Measurements from ENCODE around the gene ZNF76. TPM values are rescaled to one million over a fixed set of nuclear protein-coding genes. Genes with fewer than 3 reads are reported as not detected.

ZNF76 gene
- total and polyA plus RNA-seq, 9 of the 15 experiments (the other 6 are each of a cell fraction or from before 2014, with no cell fraction given) = 1.2 to 17.8 (median 10.7) TPM

- POLR2A ChIA-PET = interaction anchor here (0.9 to 1.1 kb wide), 4 partner anchors 11 to 155 kb away, joined by 3 to 6 read pairs (median 5); partner anchors contain the start of gene RPL10A
Observed at GRCh38 chr6:35312807-35313206, 53.3 kb downstream of the ZNF76 start.

More at GRCh38 chr6:35312807-35313206, 53.3 kb downstream of the ZNF76 start:
- TF ChIP-seq ZNF444 (CRISPR knock-in tag; IDR thresholded peaks at IDR 0.05) (no peak), E2F6 (IDR thresholded peaks at IDR 0.05; ENCODE audit: borderline replicate concordance in 1 of 2, extremely low read depth in 1 of 2, insufficient read depth in 1 of 2, insufficient read length in 1 of 2, low read depth in 1 of 2, low read length in 1 of 2, poor library complexity in 1 of 2, severe bottlenecking in 1 of 2) (no peak), ZNF695 (CRISPR knock-in tag; IDR thresholded peaks at IDR 0.05) (no peak), ZNF384 (IDR thresholded peaks at IDR 0.05; ENCODE audit: low read depth, low read length) (no peak)
- in situ Hi-C loops (cut with MboI) (no loop called here), intact Hi-C loops (cut with micrococcal nuclease) (no loop called here)
- peaks cover 0 to 9% of the 10 kb centered on the region in 2 experiments; a peak in 3 of 5 replicates for H3K4me1 ChIP-seq (replicated peaks in 1 of 2; ENCODE audit: control insufficient read depth in 2 of 2, insufficient read depth in 2 of 2, low read length in 2 of 2)
- no peaks in the 10 kb centered on the region for H3K27me3 ChIP-seq (ENCODE audit: control insufficient read depth in 2 of 2, insufficient read depth in 2 of 2, low read length in 2 of 2)
- CTCF ChIA-PET (ENCODE audit: low intra/inter-chr PET ratio) = no interaction called here
- H3K27ac ChIP-seq (ENCODE audit: extremely low read depth, low read depth, low read length) = no peak overlapping the region
- no peaks in the 10 kb centered on the region for H3K9me3 ChIP-seq (replicated peaks; ENCODE audit: control insufficient read depth, insufficient read depth, low read depth, low read length)
- H3K9me1 ChIP-seq (ENCODE audit: control insufficient read depth, insufficient read depth, low read length) = no peaks in the 10 kb centered on the region
- no peak for ATAC-seq
- H2AFZ ChIP-seq (ENCODE audit: low read depth, low read length) = no peak overlapping the region
- peak overlapping the region in 1 of 2 experiments; percentile 59; a peak in 2 of 4 replicates for H3K9ac ChIP-seq (ENCODE audit: insufficient read depth in 1 of 2, low read depth in 2 of 2, low read length in 2 of 2)
- 41% methylated on average over 2 of the region's 2 CpGs for WGBS (ENCODE audit: insufficient coverage, low coverage, missing lambda C conversion rate)
- no peaks in the 10 kb centered on the region for H3K79me2 ChIP-seq (ENCODE audit: control insufficient read depth, insufficient read depth, low read length)
- FAIRE-seq = no peak
- DNase-seq (ENCODE audit: extremely low read depth in 1 of 4, low spot score in 3 of 4) = no peak
- H4K20me1 ChIP-seq (replicated peaks; ENCODE audit: control insufficient read depth, insufficient read depth, low read length) = 0 out of 2 replicates have a peak, but pooled peaks cover 4% of the 10 kb centered on the region
- no peak overlapping the region for H3K4me2 ChIP-seq (ENCODE audit: insufficient read depth, low read length)
- no peak overlapping the region for H3K4me3 ChIP-seq
- peaks cover 10% of the 10 kb centered on the region; the same call in 1 of the 3 replicates for H3K36me3 ChIP-seq (ENCODE audit: control insufficient read depth, insufficient read depth, low read length)
- BruUV-seq (replicated peaks) = no TSS peak

All from K562 (cell line).